Adrenal gland (tissue), 12 donors: ENCODE measurements around the gene GMDS. TPM values are rescaled to one million over a fixed set of nuclear protein-coding genes. Genes with fewer than 3 reads are reported as not detected.

Experiments used
- DNase-seq, 7 donors: peaks; one replicate each; pipeline ENCODE4 v3.0.0-alpha.2; 2019 to 2020
- H3K27ac ChIP-seq, 5 donors: fragments of 200-600 bp; sonication (generic) in 4 of 5; 1 replicate in 3 of 5; 2 replicates in 2 of 5; pipeline versions ENCODE4 v1.5.1 to v1.8.0; 2016 to 2020; ENCODE audit warnings: mild to moderate bottlenecking in 1 of 5
- H3K27me3 ChIP-seq: fragments of 200-600 bp; 2 replicates; pipeline ENCODE4 v1.8.0; 2021
- H3K36me3 ChIP-seq, 2 donors: fragments of 200-600 bp; replicated peaks in 1 of 2; 1 replicate in 1 of 2; 2 replicates in 1 of 2; pipeline versions ENCODE4 v1.5.1 to v1.8.0; 2018 to 2022
- H3K4me1 ChIP-seq, 2 donors: fragments of 200-600 bp; replicated peaks in 1 of 2; 1 replicate in 1 of 2; 2 replicates in 1 of 2; pipeline versions ENCODE4 v1.5.1 to v1.8.0; 2018 to 2021
- H3K4me3 ChIP-seq, 4 donors: fragments of 200-600 bp; sonication (generic) in 3 of 4; one replicate each; pipeline ENCODE4 v1.5.1; 2016 to 2018
- H3K9me3 ChIP-seq, 3 donors: fragments of 200-600 bp; sonication (generic) in 1 of 3; replicated peaks in 1 of 3; 1 replicate in 2 of 3; 2 replicates in 1 of 3; pipeline versions ENCODE4 v1.5.1 to v1.8.0; 2016 to 2021
- CTCF ChIP-seq, 6 experiments: fragments of 450-650 bp in 4 of 6; fragments of 200-600 bp in 2 of 6; sonication (generic) in 1 of 6; IDR thresholded peaks; 1 replicate in 5 of 6; 2 replicates in 1 of 6; pipeline versions ENCODE4 v1.5.1 to v1.8.0; 2016 to 2021; ENCODE audit warnings: antibody characterized with exemption in 6 of 6, mild to moderate bottlenecking in 2 of 6, moderate library complexity in 1 of 6
- POLR2A ChIP-seq, 2 donors: fragments of 450-650 bp; IDR thresholded peaks; one replicate each; pipeline ENCODE4 v1.6.1; 2017; ENCODE audit warnings: antibody characterized with exemption in 2 of 2, mild to moderate bottlenecking in 2 of 2, moderate library complexity in 1 of 2
- WGBS, 4 donors: extraction: QIAGEN DNeasy Blood & Tissue Kit in 2 of 4; methylation state at CpG; one replicate each; pipeline versions ENCODE4 v1.1.5 to v1.1.7; 2013 to 2017; 5-methylcytosine and 5-hydroxymethylcytosine counted together
- intact Hi-C, 2 donors: fragments of 100-400 bp; cut with DNase I; formaldehyde crosslinking; loops; one replicate each; pipeline versions ENCODE4 v1.14.1 to v1.15.0; 2022 to 2023
- polyA plus RNA-seq, 3 donors: library from polyadenylated mRNA; stranded (reverse); fragments of 200-250 nt in 2 of 3; fragments of 350-450 nt in 1 of 3; fragmentation: Illumina TruSeq in 1 of 3; extraction: RNeasy Lipid Tissue Mini Kit (QIAGEN cat#74804) in 1 of 3; gene quantifications; one replicate each; pipeline ENCODE4 v1.2.3, GENCODE V29; 2013 to 2014
- total RNA-seq, 9 donors: library from RNA; depleted of rRNA in 4 of 9; stranded (reverse); fragments of >200 nt in 4 of 9; fragments of 120-200 nt in 1 of 9; fragmentation: NEBNext Ultra II Directional in 1 of 9; extraction: Animal tissue kit (Norgen Biotek cat#: 25700) in 1 of 9; gene quantifications; one replicate each; pipeline versions ENCODE4 v1.1.0 to v1.2.4, GENCODE V29; 2013 to 2023
- donor health status: healthy with polysubstance abuse.
- donor health status: Bipolar disorder and iron deficiency.
- donor health status: DM: yes; HTN: yes; CAD: no.
- donor health status: DM: no; HTN: no; CAD: no.
- donor health status: DM: no; HTN: no; CAD: no.
- donor health status: DM: yes; HTN: yes; CAD: no.

Gene GMDS
- total and polyA plus RNA-seq, 12 donors = 8.5 to 39.2 (median 15.2) TPM

DNA sequence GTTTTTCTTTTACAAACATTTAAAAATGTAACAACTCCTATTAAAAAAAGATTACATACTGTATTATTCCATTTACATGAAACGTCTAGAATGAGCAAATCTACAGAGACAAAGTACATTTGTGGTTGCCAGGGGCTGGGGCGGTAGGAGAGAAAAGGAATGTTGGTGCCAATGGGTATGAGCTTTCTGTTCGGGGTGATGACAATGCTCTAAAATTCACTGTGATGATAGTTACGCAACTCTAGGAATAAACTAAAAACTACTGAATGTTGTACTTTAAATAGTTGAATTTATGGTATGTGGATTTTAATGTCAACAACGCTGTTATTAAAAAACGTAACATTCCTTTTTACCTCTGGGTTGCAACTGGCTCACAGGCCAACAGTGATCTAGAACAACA lies 211.1 kb downstream of the GMDS start:
- intact Hi-C loops = no loop called here
- 90 to 94% (median 91%) methylated on average over 6 of the region's 6 CpGs for WGBS, 4 donors
- TF ChIP-seq POLR2A (IDR thresholded peaks at IDR 0.05) = no peak
- TF ChIP-seq CTCF (IDR thresholded peaks at IDR 0.05) = no peak

GRCh38 chr6:2033544-2033943 lies 211.9 kb downstream of the GMDS start:
- no peak overlapping the region for H3K4me3 ChIP-seq
- intact Hi-C loops = no loop called here
- no peaks in the 10 kb centered on the region for H3K27me3 ChIP-seq
- no peaks in the 10 kb centered on the region for H3K36me3 ChIP-seq
- no peak for TF ChIP-seq CTCF (IDR thresholded peaks at IDR 0.05)
- no peak for TF ChIP-seq POLR2A (IDR thresholded peaks at IDR 0.05)
- no peaks in the 10 kb centered on the region for H3K4me1 ChIP-seq
- no peak for DNase-seq
- H3K9me3 ChIP-seq = no peaks in the 10 kb centered on the region
- no peak overlapping the region for H3K27ac ChIP-seq
- 93 to 96% (median 95%) methylated on average over 4 of the region's 4 CpGs for WGBS, 4 donors

More for the DNA sequence above, 211.1 kb downstream of the GMDS start:
- H3K27ac ChIP-seq = no peak overlapping the region
- H3K36me3 ChIP-seq = no peaks in the 10 kb centered on the region
- no peaks in the 10 kb centered on the region for H3K4me1 ChIP-seq
- H3K4me3 ChIP-seq = no peak overlapping the region
- no peaks in the 10 kb centered on the region for H3K27me3 ChIP-seq
- no peaks in the 10 kb centered on the region for H3K9me3 ChIP-seq
- no peak for DNase-seq

- TF ChIP-seq POLR2A (IDR thresholded peaks at IDR 0.05) = no peak
- TF ChIP-seq CTCF (IDR thresholded peaks at IDR 0.05) = no peak
- no peaks in the 10 kb centered on the region for H3K4me1 ChIP-seq
- intact Hi-C loops = no loop called here
- H3K27ac ChIP-seq = no peak overlapping the region
- H3K27me3 ChIP-seq = no peaks in the 10 kb centered on the region
- DNase-seq = no peak
- WGBS, 4 donors = 92 to 94% (median 93%) methylated on average over 7 of the region's 7 CpGs
- H3K36me3 ChIP-seq = no peaks in the 10 kb centered on the region
- H3K9me3 ChIP-seq = no peaks in the 10 kb centered on the region
- no peak overlapping the region for H3K4me3 ChIP-seq
Measured at GRCh38 chr6:2030682-2031244, 214.6 kb downstream of the GMDS start.

DNA sequence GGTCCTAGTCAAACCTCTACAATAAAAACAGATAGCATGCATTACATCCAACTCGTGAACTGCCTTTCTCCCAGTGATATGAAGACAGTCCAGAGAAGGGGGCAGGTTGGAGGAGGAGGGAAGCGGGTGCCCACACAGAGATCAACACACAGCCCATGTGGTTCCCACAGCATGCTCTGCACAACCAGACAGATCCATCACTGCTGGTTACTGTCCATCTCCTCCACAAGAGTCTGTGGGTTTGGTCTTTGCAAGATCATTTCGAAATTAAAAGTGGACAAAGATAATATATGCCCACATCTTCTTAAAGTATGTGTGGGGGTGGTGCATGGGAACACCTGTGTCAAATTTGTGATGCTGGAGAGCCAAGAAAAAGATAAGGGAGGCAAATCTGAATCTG lies 215.5 kb downstream of the GMDS start:
- H3K36me3 ChIP-seq = no peaks in the 10 kb centered on the region
- no peaks in the 10 kb centered on the region for H3K27me3 ChIP-seq
- DNase-seq = no peak
- H3K9me3 ChIP-seq = no peaks in the 10 kb centered on the region
- no peak overlapping the region for H3K4me3 ChIP-seq
- no peaks in the 10 kb centered on the region for H3K4me1 ChIP-seq
- no peak overlapping the region for H3K27ac ChIP-seq
- TF ChIP-seq CTCF (IDR thresholded peaks at IDR 0.05) (no peak), POLR2A (IDR thresholded peaks at IDR 0.05) (no peak)
- WGBS, 4 donors = 82 to 86% (median 85%) methylated on average over 3 of the region's 3 CpGs
- intact Hi-C loops = no loop called here
